HG03139 (cell line): ENCODE results near the gene PTPRO.

Source experiments
- ATAC-seq: cut with Tn5 transposase; IDR thresholded peaks from one replicate; pipeline ENCODE4 v1.9.1; 2021; ENCODE audit not compliant: unreplicated experiment

Gene PTPRO

GRCh38 chr12:15443611-15444010 lies 121.3 kb downstream of the PTPRO start:
- ATAC-seq: no peak

GRCh38 chr12:15444523-15444922 lies 122.2 kb downstream of the PTPRO start:
- no peak for ATAC-seq

- ATAC-seq: no peak
Observed at GRCh38 chr12:15446807-15447206, 124.5 kb downstream of the PTPRO start.

GRCh38 chr12:15453613-15454012 lies 131.3 kb downstream of the PTPRO start:
- ATAC-seq: peak; percentile 68

- ATAC-seq: no peak
Observed at GRCh38 chr12:15458008-15458407, 135.7 kb downstream of the PTPRO start.

GRCh38 chr12:15468911-15469310 lies 146.6 kb downstream of the PTPRO start:
- no peak for ATAC-seq

- no peak for ATAC-seq
Observed at GRCh38 chr12:15469356-15469755, 147.0 kb downstream of the PTPRO start.

GRCh38 chr12:15472036-15472435 lies 149.7 kb downstream of the PTPRO start:
- no peak for ATAC-seq

- ATAC-seq: no peak
Observed at GRCh38 chr12:15474766-15475165, 152.5 kb downstream of the PTPRO start.

GRCh38 chr12:15477761-15478160 lies 155.5 kb downstream of the PTPRO start:
- no peak for ATAC-seq

GRCh38 chr12:15481846-15482245 lies 159.5 kb downstream of the PTPRO start:
- ATAC-seq: no peak

- ATAC-seq: no peak
Observed at GRCh38 chr12:15485466-15485865, 163.2 kb downstream of the PTPRO start.

GRCh38 chr12:15486859-15487258 lies 164.6 kb downstream of the PTPRO start:
- no peak for ATAC-seq

GRCh38 chr12:15488481-15488880 lies 166.2 kb downstream of the PTPRO start:
- ATAC-seq: no peak

GRCh38 chr12:15494329-15495046 lies 172.2 kb downstream of the PTPRO start:
- no peak for ATAC-seq

GRCh38 chr12:15495746-15496145 lies 173.4 kb downstream of the PTPRO start:
- ATAC-seq: no peak

GRCh38 chr12:15496738-15497137 lies 174.4 kb downstream of the PTPRO start:
- no peak for ATAC-seq

GRCh38 chr12:15497671-15498292 lies 175.5 kb downstream of the PTPRO start:
- no peak for ATAC-seq

- no peak for ATAC-seq
Observed at GRCh38 chr12:15502211-15502610, 179.9 kb downstream of the PTPRO start.

GRCh38 chr12:15505616-15506015 lies 183.3 kb downstream of the PTPRO start:
- ATAC-seq: no peak

GRCh38 chr12:15515010-15515409 lies 192.7 kb downstream of the PTPRO start:
- ATAC-seq: no peak

GRCh38 chr12:15520083-15520482 lies 197.8 kb downstream of the PTPRO start:
- no peak for ATAC-seq

GRCh38 chr12:15520844-15521243 lies 198.5 kb downstream of the PTPRO start:
- ATAC-seq: no peak
